ENCODE measurements around the gene TWNK. TPM values are rescaled to one million over a fixed set of nuclear protein-coding genes. Genes with fewer than 3 reads are reported as not detected.

The TWNK gene
- total and polyA plus RNA-seq, 10 of the 15 experiments (the other 5 are each of a cell fraction or from before 2014, with no cell fraction given) = 13.6 to 32.8 (median 18.0) TPM

GRCh38 chr10:100986952-100987684 is at the start of gene TWNK, which contains the start of gene MRPL43 (continued):
- peak in 1 of 2 experiments; percentile 58; a peak in 1 of 4 replicates for TF ChIP-seq BHLHE40 (IDR thresholded peaks at IDR 0.05; ENCODE audit: borderline replicate concordance in 1 of 2, low read depth in 2 of 2, low read length in 1 of 2)
- no peak for TF ChIP-seq ZNF274 (IDR thresholded peaks at IDR 0.05; ENCODE audit: insufficient read depth, insufficient read length)
- TF ChIP-seq TARDBP (IDR thresholded peaks at IDR 0.05; ENCODE audit: borderline replicate concordance) = no peak
- peak; percentile 81 for TF ChIP-seq MYC (IDR thresholded peaks at IDR 0.05; ENCODE audit: insufficient read depth, insufficient read length, insufficient replicate concordance, low read length, severe bottlenecking)
- peak; percentile 63 for TF ChIP-seq HCFC1 (IDR thresholded peaks at IDR 0.05; ENCODE audit: low read length)
- peak; percentile 68; the same call in 1 of the 2 replicates for TF ChIP-seq SREBF2 (IDR thresholded peaks at IDR 0.05; ENCODE audit: low read length)
- no peak for TF ChIP-seq MYB (IDR thresholded peaks at IDR 0.05; ENCODE audit: borderline replicate concordance, low read depth, low read length)
- no peak for TF ChIP-seq REST (IDR thresholded peaks at IDR 0.05; ENCODE audit: low read depth, low read length)
- TF ChIP-seq PBX3 (IDR thresholded peaks at IDR 0.05; ENCODE audit: insufficient replicate concordance, low read depth, low read length) = no peak
- no peak for TF ChIP-seq IRF5 (IDR thresholded peaks at IDR 0.05; ENCODE audit: borderline replicate concordance)
- TF ChIP-seq E2F8 (IDR thresholded peaks at IDR 0.05; ENCODE audit: low read depth, partially characterized antibody) = peak; percentile 89
- peak; percentile 67; the same call in 1 of the 2 replicates for TF ChIP-seq NBN (IDR thresholded peaks at IDR 0.05)
- no peak for TF ChIP-seq EZH2 (IDR thresholded peaks at IDR 0.05; ENCODE audit: borderline replicate concordance, control insufficient read depth, low read depth, low read length)
- no peak for TF ChIP-seq CHD4 (IDR thresholded peaks at IDR 0.05)
- peak; percentile 68 for TF ChIP-seq TAF1 (IDR thresholded peaks at IDR 0.05; ENCODE audit: borderline replicate concordance, low read depth, low read length)
- TF ChIP-seq, protein P1, sequence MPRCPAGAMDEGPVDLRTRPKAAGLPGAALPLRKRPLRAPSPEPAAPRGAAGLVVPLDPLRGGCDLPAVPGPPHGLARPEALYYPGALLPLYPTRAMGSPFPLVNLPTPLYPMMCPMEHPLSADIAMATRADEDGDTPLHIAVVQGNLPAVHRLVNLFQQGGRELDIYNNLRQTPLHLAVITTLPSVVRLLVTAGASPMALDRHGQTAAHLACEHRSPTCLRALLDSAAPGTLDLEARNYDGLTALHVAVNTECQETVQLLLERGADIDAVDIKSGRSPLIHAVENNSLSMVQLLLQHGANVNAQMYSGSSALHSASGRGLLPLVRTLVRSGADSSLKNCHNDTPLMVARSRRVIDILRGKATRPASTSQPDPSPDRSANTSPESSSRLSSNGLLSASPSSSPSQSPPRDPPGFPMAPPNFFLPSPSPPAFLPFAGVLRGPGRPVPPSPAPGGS (IDR thresholded peaks at IDR 0.05; ENCODE audit: borderline replicate concordance, insufficient read depth, low read depth, low read length, poor library complexity, severe bottlenecking) = no peak
- TF ChIP-seq FOXM1 (IDR thresholded peaks at IDR 0.05; ENCODE audit: low read depth, low read length) = no peak
- no peak for TF ChIP-seq SMAD1 (IDR thresholded peaks at IDR 0.05; ENCODE audit: low read depth, partially characterized antibody)
